ELF-1 (cell line): Measurements from ENCODE around the gene STAT6.

Experiments used
- DNase-seq: peaks from one replicate; pipeline ENCODE4 v3.0.0-alpha.2; 2016; ENCODE audit warnings: low read depth, low spot score

Gene STAT6

GRCh38 chr12:57111031-57111734 lies at the start of gene STAT6:
Gene STAT6, minus strand, starts transcription at chr12:57111362. Its CDS starts 3,084 bp downstream, at chr12:57108278.
- peak; percentile 72 for DNase-seq

- DNase-seq, result no peak
Measured at GRCh38 chr12:57160741-57161140, 49.6 kb upstream of the STAT6 start.

GRCh38 chr12:57160040-57160439 lies 48.9 kb upstream of the STAT6 start:
- DNase-seq, result no peak

- DNase-seq, result no peak
Measured at GRCh38 chr12:57159311-57159710, 48.1 kb upstream of the STAT6 start.

GRCh38 chr12:57158665-57159064 lies 47.5 kb upstream of the STAT6 start:
- no peak for DNase-seq

GRCh38 chr12:57158186-57158585 lies 47.0 kb upstream of the STAT6 start:
- no peak for DNase-seq

GRCh38 chr12:57157588-57158173 lies 46.5 kb upstream of the STAT6 start:
- no peak for DNase-seq

GRCh38 chr12:57156701-57157403 lies 45.7 kb upstream of the STAT6 start:
- no peak for DNase-seq

- no peak for DNase-seq
Measured at GRCh38 chr12:57154804-57155434, 43.8 kb upstream of the STAT6 start.

GRCh38 chr12:57154076-57154475 lies 42.9 kb upstream of the STAT6 start:
- DNase-seq, result no peak

- no peak for DNase-seq
Measured at GRCh38 chr12:57153415-57153997, 42.3 kb upstream of the STAT6 start.

GRCh38 chr12:57152639-57153038 lies 41.5 kb upstream of the STAT6 start:
- DNase-seq, result no peak

- no peak for DNase-seq
Measured at GRCh38 chr12:57151741-57152630, 40.8 kb upstream of the STAT6 start.

GRCh38 chr12:57150400-57151000 lies 39.3 kb upstream of the STAT6 start:
- no peak for DNase-seq

- no peak for DNase-seq
Measured at GRCh38 chr12:57149245-57149900, 38.2 kb upstream of the STAT6 start.

GRCh38 chr12:57148469-57149244 lies 37.5 kb upstream of the STAT6 start:
- no peak for DNase-seq

- peak; percentile 71 for DNase-seq
Measured at GRCh38 chr12:57146961-57147944, 36.1 kb upstream of the STAT6 start, which contains the start of gene LRP1-AS. Gene LRP1-AS, minus strand, starts transcription at chr12:57147619.

- DNase-seq, result no peak
Measured at GRCh38 chr12:57146092-57146491, 34.9 kb upstream of the STAT6 start.
